ENCODE results near the gene ADRA2C. TPM values are rescaled to one million over a fixed set of nuclear protein-coding genes. Genes with fewer than 3 reads are reported as not detected.
"Not testable (repeated sequence)": the region's sequence is repeated elsewhere in the genome, so short reads cannot be mapped to it uniquely, and the experiment has no call there.

Gene ADRA2C
- total and polyA plus RNA-seq, 4 donors: 0.23 to 5.4 (median 1.9) TPM

GRCh38 chr4:3812211-3812934 lies 46.2 kb downstream of the ADRA2C start:
- Histone ChIP-seq H3K9me3 (ENCODE audit: control insufficient read depth in 4 of 4, insufficient read depth in 3 of 4, low read length in 3 of 4) (peaks cover 0 to 7% (median 0%) of the 10 kb centered on the region in 4 donors), H3K27ac (ENCODE audit: low read depth in 1 of 2, low read length in 1 of 2) (no peak overlapping the region), H3K36me3 (ENCODE audit: control insufficient read depth in 4 of 4, insufficient read depth in 4 of 4, low read length in 4 of 4) (no peaks in the 10 kb centered on the region), H3K27me3 (ENCODE audit: control insufficient read depth in 3 of 3, insufficient read depth in 3 of 3, low read length in 2 of 3) (peaks cover 3 to 8% (median 8%) of the 10 kb centered on the region in 3 donors), H3K9ac (ENCODE audit: insufficient read depth in 1 of 2, low read length in 2 of 2) (no peak overlapping the region), H3K4me3 (no peak overlapping the region), H3K4me1 (ENCODE audit: control insufficient read depth in 5 of 5, insufficient read depth in 5 of 5, low read length in 5 of 5) (no peaks in the 10 kb centered on the region)
- no peak for ATAC-seq (ENCODE audit: insufficient read depth, low FRiP score)
- 86 to 89% methylated on average over 19 of the region's 19 CpGs for WGBS, 2 donors
- DNase-seq: no peak
- no peak for TF ChIP-seq CTCF (IDR thresholded peaks at IDR 0.05; ENCODE audit: control extremely low read depth, extremely low read depth)

DNA sequence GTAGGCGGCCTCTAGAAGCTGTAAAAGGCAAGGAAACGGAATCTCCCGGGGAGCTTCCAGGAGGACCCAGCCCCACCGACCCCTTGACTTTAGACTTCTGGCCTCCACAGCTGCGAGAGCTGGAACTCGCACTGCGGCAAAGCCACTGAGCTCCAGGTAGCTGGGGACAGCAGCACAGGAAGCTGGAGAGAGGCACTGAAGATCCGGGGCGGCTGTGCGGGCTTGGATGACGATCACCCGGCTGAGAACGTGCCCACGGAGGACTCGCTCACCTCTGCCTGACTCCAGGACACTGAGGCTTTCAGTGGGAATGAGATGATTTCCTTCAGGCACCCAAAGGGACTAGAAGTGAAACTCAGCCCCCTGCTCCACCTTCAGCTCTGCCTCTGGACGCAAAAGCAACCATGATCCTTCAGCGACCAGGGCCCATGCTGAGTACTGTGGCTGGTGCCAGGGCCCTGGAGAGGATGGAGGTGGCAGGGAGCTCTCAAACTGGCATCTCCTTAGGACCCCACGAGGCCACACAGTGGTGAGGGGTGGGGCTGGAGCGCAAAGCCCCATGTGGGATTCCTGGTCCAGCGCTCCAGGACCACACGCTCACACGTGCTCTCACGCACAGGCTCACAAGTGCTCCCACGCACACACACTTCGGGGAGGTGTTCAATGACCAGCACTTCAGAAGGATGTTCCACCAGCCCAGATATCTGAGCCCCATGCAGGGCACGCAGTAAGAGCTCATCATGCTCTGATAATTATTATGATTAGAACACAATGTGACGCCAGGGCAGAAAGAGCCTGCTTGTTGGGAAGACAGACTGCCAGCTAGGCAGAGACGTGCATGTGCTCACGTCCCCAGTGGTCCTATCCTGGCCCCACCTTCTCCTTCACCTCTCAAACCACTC lies 47.2 kb downstream of the ADRA2C start:
- 82 to 87% methylated on average over 29 of the region's 29 CpGs for WGBS, 2 donors
- Histone ChIP-seq H3K9ac (ENCODE audit: insufficient read depth in 1 of 2, low read length in 2 of 2) (no peak overlapping the region), H3K4me1 (ENCODE audit: control insufficient read depth in 5 of 5, insufficient read depth in 5 of 5, low read length in 5 of 5) (no peaks in the 10 kb centered on the region), H3K9me3 (ENCODE audit: control insufficient read depth in 4 of 4, insufficient read depth in 3 of 4, low read length in 3 of 4) (peaks cover 0 to 9% (median 0%) of the 10 kb centered on the region in 4 donors), H3K4me3 (no peak overlapping the region), H3K36me3 (ENCODE audit: control insufficient read depth in 4 of 4, insufficient read depth in 4 of 4, low read length in 4 of 4) (no peaks in the 10 kb centered on the region), H3K27me3 (ENCODE audit: control insufficient read depth in 3 of 3, insufficient read depth in 3 of 3, low read length in 2 of 3) (peaks cover 1 to 3% (median 2%) of the 10 kb centered on the region in 3 donors), H3K27ac (ENCODE audit: low read depth in 1 of 2, low read length in 1 of 2) (no peak overlapping the region)
- no peak for TF ChIP-seq CTCF (IDR thresholded peaks at IDR 0.05; ENCODE audit: control extremely low read depth, extremely low read depth)
- ATAC-seq (ENCODE audit: insufficient read depth, low FRiP score): no peak
- DNase-seq: no peak

DNA sequence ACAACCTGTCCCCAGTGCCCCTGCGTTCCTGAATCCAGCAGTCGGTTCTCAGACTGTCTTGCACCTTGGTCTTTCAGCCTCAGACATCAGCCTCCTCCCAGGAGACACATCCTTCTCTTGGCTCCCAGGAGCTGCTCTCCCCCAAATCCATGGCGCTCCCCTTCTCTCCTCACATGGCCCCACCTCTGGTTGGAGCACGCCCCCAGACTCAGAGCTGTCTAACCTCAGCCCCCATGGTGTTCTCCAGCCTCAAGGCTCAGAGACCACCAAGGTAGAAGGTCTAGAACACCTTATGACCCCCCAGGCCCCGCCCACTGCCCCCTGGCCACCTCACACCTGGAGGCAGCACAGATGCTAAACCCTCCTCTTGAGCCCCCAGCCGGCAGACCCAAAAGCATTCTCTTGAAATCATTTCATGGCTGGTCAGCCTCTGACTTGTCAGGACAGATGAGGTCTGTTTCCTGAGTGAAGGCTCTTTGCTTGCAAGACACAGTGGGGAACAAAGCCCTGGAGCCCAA lies 47.9 kb downstream of the ADRA2C start:
- 84 to 86% methylated on average over 6 of the region's 6 CpGs for WGBS, 2 donors
- TF ChIP-seq CTCF (IDR thresholded peaks at IDR 0.05; ENCODE audit: control extremely low read depth, extremely low read depth): no peak
- H3K27ac ChIP-seq (ENCODE audit: low read depth in 1 of 2, low read length in 1 of 2): no peak overlapping the region
- H3K4me3 ChIP-seq: no peak overlapping the region
- DNase-seq: no peak
- H3K4me1 ChIP-seq (ENCODE audit: control insufficient read depth in 5 of 5, insufficient read depth in 5 of 5, low read length in 5 of 5): no peaks in the 10 kb centered on the region
- H3K9ac ChIP-seq (ENCODE audit: insufficient read depth in 1 of 2, low read length in 2 of 2): no peak overlapping the region
- peaks cover 0 to 9% (median 0%) of the 10 kb centered on the region in 4 donors for H3K9me3 ChIP-seq (ENCODE audit: control insufficient read depth in 4 of 4, insufficient read depth in 3 of 4, low read length in 3 of 4)
- no peak for ATAC-seq (ENCODE audit: insufficient read depth, low FRiP score)
- H3K27me3 ChIP-seq (ENCODE audit: control insufficient read depth in 3 of 3, insufficient read depth in 3 of 3, low read length in 2 of 3): peaks cover 0 to under 1% (median 0%) of the 10 kb centered on the region in 3 donors
- H3K36me3 ChIP-seq (ENCODE audit: control insufficient read depth in 4 of 4, insufficient read depth in 4 of 4, low read length in 4 of 4): no peaks in the 10 kb centered on the region

DNA sequence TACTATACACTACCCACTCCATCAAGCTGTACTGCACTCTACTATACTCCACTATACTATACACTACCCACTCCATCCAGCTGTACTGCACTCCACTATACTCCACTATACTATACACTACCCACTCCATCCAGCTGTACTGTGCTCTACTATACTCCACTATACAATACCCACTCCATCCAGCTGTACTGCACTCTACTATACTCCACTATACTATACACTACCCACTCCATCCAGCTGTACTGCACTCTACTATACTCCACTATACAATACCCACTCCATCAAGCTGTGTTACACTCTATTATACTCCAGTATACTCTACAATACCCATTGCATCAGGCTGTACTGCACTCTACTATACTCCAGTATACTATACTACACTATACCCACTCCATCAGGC lies 48.7 kb downstream of the ADRA2C start:
- DNase-seq; H3K4me3 ChIP-seq; H3K4me1 ChIP-seq (ENCODE audit: control insufficient read depth in 5 of 5, insufficient read depth in 5 of 5, low read length in 5 of 5); H3K9me3 ChIP-seq (ENCODE audit: control insufficient read depth in 4 of 4, insufficient read depth in 3 of 4, low read length in 3 of 4); H3K27me3 ChIP-seq (ENCODE audit: control insufficient read depth in 3 of 3, insufficient read depth in 3 of 3, low read length in 2 of 3); H3K27ac ChIP-seq (ENCODE audit: low read depth in 1 of 2, low read length in 1 of 2); H3K9ac ChIP-seq (ENCODE audit: insufficient read depth in 1 of 2, low read length in 2 of 2); H3K36me3 ChIP-seq (ENCODE audit: control insufficient read depth in 4 of 4, insufficient read depth in 4 of 4, low read length in 4 of 4); ATAC-seq (ENCODE audit: insufficient read depth, low FRiP score): not testable (repeated sequence)
